HG02885 (cell line): Measurements from ENCODE around the gene NBEA.

ENCODE experiments used
- ATAC-seq: cut with Tn5 transposase; IDR thresholded peaks from one replicate; pipeline ENCODE4 v1.9.1; 2021; ENCODE audit warnings: mild to moderate bottlenecking; ENCODE audit not compliant: unreplicated experiment, poor library complexity

Gene NBEA

DNA sequence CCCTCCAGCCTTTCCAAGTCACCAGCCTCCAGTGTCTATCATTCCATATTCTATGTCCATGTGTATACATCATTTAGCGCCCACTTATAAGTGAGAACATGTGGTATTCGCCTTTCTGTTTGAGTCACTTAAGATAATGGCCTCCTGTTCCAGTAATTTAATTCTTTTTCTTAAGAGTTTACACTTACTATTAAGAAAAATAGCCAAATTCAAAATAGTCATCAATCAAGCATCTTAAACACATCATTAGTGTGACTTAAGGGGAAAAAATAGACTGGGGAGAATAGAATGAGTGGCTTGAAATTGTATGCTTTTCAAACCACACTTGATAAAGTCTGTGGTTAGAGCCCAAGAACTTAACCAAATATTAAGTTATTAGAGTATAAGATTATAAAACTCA, 286.5 kb downstream of the NBEA start:
- ATAC-seq: no peak

DNA sequence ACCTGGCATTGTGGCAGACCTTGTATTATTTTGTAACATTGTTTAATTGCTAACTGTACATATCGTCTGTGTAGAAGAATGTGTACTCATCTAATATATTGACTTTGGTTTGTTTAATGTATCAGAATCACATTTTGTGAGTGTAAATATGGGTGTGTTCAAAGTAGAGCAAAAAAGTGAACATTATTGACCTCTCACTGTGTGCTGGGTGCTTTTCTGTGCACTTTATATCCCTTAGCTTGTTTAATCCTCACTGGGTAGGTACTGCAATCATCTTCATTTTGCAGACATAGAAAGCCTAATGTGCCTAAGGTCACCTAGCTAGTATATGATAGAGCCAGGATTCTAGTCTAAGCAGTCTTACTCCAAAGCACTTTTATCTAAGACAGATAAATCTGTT, 289.4 kb downstream of the NBEA start:
- no peak for ATAC-seq

- no peak for ATAC-seq
These were observed 296.2 kb downstream of the NBEA start for GRCh38 chr13:35238274-35238673.

GRCh38 chr13:35252536-35253205, 310.6 kb downstream of the NBEA start:
- peak; percentile 94 for ATAC-seq

- no peak for ATAC-seq
These were observed 313.2 kb downstream of the NBEA start for GRCh38 chr13:35255241-35255640.

DNA sequence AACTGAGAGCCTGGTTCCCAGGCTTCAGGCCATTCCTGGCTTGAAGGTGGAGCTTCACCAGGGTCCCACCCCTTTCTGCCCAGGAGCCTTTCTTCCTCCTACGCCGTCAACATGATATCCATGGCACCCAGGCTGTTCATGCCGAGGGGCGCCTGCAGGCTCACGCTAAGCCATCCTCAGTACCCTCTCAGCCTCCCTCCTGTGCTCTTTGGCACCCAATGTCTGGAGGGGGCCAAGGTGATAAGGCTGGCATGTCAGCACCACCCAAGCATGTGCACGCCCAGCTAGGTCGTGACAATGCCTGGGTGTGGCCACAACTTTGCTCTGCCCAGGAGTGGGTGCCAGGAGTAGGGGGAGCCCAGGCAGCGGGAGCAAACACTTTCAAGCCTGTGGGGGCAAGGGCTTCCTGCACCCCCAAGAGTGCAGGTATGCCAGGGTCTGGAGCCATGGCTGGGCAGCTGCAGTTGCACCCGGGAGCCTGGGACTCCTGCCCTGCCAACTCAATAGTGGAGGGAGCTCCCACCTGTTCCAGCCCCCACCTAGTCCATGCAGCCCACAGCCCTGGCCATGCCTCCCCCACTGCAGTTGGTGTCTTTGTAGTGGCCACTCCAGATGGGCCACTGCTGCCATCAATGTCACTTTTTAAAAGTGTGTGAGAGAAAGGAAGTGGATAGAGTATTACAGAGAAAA, 314.5 kb downstream of the NBEA start:
- ATAC-seq: no peak

DNA sequence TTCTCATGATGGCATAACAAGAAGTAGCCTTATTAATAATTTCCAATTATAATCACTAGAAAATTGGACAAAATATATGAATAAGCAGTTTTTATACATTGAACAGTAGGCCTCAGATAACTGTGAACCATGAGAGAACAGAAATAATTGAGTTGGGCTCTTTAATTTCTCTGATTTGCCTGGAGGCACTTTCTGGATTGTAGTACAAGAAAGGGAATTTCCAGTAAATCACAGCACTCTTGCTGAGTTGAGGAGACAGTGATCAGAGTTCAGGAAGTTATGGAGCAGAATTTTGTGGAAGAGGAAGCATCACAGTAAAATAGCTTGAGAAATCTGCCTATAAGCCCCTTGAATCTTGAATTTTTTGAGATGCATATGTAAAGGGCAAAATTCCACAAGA, 318.2 kb downstream of the NBEA start:
- ATAC-seq: no peak

- no peak for ATAC-seq
These were observed 324.3 kb downstream of the NBEA start for GRCh38 chr13:35266412-35266811.

GRCh38 chr13:35278917-35279316, 336.8 kb downstream of the NBEA start:
- no peak for ATAC-seq

DNA sequence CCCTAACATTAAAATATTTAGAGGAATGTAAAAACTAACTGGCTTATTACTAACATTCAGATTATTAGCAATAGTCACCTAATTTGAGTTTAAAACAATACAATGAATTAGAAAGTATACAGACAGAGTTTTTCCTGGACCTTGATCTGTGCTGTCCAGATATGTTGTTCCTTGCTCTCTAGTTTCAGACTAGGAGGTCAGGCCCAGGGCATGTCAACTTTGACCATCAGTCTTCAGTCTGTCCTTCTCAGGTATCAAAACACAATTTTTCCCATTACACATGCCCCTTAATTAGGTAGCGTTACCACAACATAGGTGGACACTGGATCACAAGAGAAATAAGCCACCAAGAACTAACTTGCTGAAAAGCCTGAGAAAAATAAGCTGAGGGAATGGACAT, 337.4 kb downstream of the NBEA start:
- no peak for ATAC-seq

- peak; percentile 55 for ATAC-seq
These were observed 341.8 kb downstream of the NBEA start for GRCh38 chr13:35283856-35284255.

GRCh38 chr13:35285677-35286076, 343.6 kb downstream of the NBEA start:
- ATAC-seq: no peak

GRCh38 chr13:35292329-35292728, 350.3 kb downstream of the NBEA start:
- no peak for ATAC-seq

- no peak for ATAC-seq
These were observed 351.6 kb downstream of the NBEA start for GRCh38 chr13:35293579-35294226.

- no peak for ATAC-seq
These were observed 367.6 kb downstream of the NBEA start for GRCh38 chr13:35309706-35310105.

GRCh38 chr13:35332134-35332533, 390.1 kb downstream of the NBEA start:
- no peak for ATAC-seq

- no peak for ATAC-seq
These were observed 391.1 kb downstream of the NBEA start for GRCh38 chr13:35333157-35333556.

DNA sequence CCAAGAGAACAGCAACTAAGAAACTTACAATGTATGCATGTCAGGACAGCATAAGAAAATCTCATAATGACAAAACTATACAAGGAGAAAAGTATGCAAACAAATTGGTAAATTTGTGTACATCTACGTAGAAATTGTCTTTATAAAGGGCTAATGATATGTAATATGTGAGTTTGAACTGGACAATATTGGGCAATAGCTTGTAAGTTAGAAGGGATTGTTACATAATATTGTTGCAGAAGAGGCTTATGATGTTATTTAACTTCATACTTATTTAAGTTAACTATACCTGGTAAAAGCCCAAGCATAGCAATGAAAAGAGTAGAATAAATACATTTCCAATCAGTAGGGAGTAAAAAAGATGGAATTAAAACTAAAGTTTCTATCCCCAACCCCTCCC, 400.4 kb downstream of the NBEA start:
- ATAC-seq: no peak

GRCh38 chr13:35343417-35343816, 401.3 kb downstream of the NBEA start:
- ATAC-seq: no peak

DNA sequence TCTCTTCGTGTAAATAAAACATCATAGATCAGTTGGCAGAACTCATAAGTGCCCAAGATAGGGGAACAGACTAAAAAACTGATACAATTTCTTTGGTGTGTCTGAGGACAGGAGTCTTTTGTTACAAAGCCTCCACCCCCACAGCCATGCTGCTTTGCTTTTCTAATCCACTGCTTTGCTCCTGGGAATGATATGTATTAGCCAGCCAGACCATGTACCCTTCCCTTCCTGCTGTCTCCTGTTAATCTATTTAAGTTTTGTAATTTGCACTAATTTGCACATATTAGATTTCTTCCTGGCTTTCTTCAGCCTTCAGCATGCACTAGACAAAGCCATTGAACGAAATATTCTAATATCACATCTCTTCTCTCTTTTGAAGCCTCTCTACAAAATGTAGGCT, 403.9 kb downstream of the NBEA start:
- no peak for ATAC-seq

DNA sequence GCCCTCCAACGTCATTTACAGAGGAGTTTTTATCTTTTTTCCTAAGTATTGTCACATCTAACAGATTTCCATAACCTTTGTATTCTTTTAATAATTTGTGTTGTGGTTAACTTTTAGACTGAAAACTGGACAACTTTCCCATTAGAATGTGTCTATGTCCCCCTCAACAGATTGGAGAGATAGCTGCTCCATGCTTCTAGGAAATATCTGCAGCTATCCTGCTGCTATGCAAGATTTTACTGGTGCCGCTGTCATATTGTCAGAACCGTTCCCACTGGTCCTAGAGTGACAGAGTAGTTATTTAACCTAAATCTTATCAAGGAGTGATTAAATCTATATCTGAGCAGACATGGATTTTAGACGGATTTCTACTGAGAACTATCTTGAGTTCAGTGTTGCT, 404.4 kb downstream of the NBEA start:
- no peak for ATAC-seq
